GM04503 (cell line): ENCODE results near the gene KLHL1.

Experiments used
- DNase-seq: peaks from one replicate; pipeline ENCODE4 v3.0.0-alpha.2; 2012; ENCODE audit warnings: low read depth

Gene KLHL1

DNA sequence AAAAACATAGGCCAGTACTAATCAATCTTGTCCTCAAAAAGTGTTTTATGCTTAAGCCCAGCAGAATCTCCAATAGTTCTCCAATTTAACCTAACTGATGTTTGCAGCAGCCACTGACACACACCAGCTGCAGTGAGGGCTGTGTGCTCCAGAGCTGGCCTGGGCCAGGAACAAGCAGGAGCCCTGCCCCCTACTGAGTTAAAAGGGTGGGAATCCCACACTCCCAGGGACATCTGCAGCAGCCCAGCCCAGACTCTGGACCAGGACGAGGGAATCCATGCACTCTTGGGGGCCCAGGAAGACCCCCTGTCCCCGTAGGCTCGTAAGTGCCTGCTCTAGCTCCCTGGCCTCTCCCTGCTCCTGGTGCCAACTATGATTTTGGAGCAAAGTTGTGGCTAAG, 92.1 kb downstream of the KLHL1 start:
- DNase-seq: no peak

DNA sequence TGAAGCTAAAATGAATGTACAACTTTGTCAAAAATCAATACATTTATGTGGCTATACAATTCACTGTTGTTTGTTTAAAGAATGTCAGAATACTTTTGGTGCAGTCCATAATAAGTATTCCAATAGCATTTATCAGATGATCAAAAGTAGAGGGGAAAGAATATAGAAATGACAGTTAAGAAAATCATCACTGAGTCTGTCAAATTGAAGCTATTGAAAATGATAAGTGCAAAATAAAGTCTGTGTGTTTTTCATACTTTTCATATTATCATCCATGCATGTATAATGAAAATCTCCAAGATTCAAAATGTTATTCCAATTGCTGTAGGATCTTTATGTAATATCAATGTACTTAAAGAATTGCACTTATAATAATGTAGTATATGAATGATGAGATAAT, 93.9 kb downstream of the KLHL1 start:
- DNase-seq: no peak

DNA sequence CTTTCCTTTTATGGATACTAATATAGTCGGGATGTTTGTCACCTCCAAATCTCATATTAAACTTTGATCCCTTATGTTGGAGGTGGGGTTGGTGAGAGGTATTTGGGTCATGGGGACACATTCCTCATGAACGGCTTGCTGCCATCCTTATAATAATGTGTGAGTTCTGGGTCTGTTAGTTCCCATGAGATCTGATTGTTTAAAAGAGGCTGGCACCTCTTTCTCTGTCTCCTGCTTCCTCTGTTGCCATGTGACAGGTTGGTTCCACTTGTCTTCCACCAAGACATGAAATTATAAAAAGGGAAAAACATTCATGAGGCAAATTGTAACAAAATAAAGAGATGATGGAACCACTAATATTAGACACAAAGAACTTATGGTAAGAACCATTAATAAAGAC, 108.4 kb downstream of the KLHL1 start:
- no peak for DNase-seq

DNA sequence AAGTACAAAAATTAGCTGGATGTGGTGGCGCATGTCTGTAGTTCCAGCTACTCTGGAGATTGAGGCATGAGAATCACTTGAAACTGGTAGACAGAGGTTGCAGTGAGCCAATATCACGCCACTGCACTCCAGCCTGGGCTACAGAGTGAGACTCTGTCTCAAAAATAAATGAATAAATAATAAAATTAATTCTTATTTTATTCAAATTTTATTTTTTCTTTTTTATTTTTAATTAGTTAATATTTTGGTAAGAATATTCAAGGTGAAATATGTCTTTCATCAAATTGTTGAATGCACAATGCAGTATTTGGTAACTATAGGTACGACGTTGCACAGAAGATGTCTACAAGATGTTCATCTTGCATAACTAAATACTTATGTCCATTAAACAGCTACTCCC, 111.2 kb downstream of the KLHL1 start:
- no peak for DNase-seq

DNA sequence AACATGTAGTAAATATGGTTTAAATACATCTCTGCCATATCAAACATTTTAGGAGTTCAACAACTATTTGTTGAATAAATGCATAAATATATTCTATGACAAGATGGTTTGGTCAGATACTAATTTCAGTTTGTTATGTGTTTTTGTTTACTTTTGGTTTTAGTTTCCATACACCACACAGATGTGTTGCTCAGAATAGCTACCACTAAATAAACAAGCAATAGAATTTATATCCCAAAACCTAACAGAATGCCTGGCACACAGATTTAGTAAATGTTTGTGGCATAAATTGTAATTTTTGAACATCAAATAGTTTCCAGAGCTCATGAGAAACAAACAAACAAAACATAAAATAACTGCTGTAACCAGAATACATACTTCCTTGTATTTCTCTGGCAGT, 127.5 kb downstream of the KLHL1 start:
- DNase-seq: no peak

DNA sequence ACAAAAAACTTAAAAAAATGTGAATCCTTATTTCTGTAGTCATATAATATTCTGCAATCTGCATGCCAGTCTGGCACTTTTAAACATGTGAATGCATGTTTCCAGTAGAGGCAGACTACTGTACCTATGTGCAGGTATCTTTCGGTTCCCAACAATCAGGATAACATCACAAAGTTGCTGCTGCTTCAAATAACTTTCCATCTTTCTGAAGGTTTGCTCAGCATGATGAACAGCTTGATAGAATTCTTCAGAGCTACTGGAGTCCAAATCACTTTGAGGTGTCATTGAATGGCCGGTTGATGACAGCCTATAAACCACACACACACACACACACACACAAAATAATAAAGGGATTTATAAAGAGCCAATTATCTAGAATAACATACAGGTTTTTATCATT, 132.8 kb downstream of the KLHL1 start:
- no peak for DNase-seq

DNA sequence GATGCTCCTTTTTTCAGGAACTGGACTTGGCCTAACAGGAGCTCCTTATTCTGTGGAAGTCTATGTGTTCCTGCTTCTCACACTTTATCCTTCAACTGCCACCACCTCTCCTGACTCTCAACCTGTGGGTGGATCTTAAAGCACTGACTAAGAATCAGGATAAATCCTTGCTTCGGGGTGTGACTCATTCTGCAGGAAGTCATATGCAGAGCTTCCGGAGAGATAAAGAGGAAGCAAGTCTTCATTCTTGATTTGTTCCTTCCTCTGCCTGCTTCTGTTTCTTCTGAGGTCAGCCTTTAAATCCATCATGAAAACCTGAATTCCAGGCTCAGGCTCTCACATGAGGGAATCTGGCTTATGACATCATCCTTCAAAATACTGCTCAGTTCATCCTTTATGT, 137.7 kb downstream of the KLHL1 start:
- DNase-seq: no peak

DNA sequence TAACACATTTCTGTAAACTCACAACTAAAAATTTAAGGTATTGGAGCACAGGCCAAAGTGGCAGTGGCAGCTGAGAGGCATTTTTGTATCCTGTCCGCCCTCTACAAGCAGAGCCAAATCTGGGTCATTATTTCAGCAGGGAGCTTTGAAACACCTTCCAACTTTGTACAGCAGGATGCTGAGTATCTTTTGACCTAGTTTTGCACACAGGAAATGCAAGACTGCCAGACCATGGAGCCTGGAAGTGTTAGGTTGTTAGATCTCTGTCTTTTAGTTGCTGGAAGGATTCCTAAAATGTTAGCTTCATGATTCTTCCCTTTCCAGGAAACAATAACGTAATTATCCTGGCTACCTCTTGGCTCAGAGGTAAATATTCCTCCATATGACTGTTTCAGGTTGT, 149.2 kb downstream of the KLHL1 start:
- DNase-seq: no peak

DNA sequence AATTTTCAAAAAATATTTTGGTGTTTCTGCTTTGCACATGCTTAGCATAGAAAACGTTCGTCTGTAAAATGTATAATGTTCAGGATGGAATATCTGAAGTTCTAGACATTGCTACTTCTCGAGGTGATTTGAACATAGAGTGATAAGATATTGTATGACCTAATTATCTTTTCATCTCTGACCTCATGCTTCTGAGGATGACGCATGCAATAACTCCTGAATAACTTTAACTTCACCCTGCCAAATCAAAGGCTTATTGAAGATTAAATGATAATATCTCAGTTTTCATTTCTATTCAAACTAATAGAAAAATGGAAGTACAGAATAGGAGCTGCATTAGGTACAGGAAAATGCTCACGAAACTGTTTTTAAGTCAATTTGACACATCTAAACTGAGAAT, 151.4 kb downstream of the KLHL1 start:
- no peak for DNase-seq

DNA sequence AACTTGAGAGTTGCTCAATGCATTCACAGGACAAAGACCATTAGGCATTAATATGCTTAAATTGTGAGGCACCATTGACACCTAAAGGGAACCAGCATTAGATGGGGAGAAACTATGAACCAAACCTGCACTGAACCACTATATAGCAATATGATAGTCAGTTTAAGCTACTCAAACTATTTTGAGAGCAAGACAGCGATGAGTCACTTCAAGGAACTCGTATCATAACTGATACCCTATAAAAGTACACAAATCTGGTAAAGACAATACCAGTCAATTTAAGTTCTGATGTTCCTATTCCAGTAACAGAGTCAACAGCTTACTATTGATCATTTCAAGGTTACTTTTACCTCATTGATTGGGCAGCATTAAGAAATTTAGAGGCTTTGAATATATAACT, 151.9 kb downstream of the KLHL1 start:
- DNase-seq: no peak

DNA sequence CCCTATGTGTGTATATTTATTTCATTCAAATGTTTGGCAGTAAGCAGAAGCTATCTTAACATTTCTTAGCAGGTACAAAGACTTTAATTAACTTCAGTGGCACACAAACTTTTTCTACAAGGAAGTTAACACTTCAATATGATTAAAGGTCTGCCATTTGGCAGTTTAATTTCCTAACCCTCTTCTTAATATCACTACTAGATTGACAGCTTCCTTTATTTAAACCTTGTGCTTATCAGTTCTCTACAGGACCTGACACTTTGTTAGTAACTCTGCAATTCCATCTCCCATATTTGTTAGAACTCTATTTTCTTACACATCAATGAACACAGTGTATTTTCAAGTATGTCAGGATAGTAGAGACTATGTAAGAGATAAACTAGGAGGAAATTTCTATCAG, 153.0 kb downstream of the KLHL1 start:
- no peak for DNase-seq

DNA sequence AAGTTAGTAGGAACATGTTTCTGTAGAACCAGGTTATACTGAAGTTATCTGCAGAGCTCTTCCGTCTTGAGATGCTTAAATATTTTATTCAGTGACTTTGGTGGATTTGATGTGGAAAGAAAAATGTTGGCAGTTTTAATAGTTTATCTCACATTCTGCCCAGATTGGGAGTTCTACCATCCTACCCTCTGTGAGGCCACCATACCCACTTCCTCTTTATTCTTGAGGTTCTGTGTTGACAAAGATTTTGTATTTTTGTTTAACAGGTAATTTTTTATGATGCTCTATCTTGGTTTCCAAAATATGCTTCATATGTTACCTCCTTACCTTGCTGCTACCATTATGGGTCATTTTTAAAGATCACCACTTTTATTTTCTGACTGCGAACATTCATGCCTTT, 156.8 kb downstream of the KLHL1 start:
- DNase-seq: no peak

DNA sequence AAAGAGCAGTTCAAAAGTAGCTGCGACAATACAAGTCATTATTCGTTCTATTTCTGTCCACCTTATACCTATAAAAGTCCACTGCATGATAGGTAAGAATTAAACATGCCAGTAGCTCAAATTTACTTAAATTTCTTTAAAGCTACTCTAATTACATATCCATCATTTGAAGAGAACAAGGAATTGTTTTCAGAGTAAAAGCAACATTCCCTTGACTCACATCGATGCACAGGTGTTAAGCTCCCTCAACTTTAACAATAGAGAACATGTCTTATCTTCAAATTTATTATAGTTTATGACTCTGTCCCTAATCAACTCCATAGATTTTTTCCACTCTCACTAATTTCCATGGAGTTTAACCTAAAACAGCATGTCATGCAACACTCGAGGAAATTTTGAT, 158.1 kb downstream of the KLHL1 start:
- DNase-seq: no peak

DNA sequence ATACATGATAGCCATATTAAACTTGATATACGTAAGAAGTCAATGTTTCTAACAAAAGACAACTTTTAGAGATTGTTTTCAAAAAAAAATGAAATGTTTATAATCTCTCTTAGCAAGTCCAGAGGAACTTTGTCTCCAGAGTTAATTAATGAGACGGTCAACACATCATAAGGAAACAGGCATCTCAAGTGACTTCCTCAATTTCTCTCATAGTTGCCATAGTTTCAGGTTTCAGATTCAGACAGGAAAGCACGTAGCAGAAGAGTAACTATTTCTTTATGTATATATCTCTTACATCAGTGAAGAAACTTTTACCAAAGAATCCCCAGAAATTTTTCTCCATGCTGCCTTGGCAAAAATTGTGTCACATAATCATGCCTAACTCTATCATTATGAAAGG, 160.2 kb downstream of the KLHL1 start:
- no peak for DNase-seq

DNA sequence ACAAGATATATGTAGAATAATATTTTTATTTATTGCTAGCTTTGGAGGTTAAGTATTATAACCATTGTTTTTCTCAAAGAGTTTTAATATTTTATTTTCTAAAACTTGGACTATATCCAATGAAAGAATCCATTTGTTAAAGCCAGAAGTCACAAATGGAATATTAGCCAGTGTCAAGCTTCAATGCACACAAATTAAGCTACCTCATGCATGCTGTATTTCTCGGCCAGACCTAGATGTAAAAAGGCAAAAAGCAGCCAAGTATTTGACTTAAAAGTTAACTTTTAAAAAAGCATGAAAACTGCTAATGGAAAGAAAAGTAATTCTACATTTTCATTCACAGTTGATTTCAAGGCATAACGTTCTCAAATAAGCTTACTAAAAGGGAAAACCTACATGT, 160.7 kb downstream of the KLHL1 start:
- DNase-seq: no peak

DNA sequence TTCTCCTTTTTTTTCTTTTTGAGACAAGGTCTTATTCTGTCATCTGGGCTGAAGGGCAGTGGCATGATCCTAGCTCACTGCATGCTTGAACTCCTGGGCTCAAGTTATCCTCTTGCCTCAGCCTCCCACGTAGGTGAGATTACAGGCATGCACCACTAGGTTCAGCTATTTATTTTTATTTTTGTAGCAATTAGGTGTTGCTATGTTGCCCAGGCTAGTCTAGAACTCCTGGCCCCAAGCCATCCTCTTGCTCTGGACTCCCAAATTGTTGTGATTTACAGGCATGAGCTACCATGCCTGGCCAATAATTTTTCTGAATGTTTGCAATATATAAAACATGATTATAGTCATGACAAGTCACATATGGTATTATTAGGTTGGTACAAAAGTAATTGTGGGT, 161.7 kb downstream of the KLHL1 start:
- no peak for DNase-seq

DNA sequence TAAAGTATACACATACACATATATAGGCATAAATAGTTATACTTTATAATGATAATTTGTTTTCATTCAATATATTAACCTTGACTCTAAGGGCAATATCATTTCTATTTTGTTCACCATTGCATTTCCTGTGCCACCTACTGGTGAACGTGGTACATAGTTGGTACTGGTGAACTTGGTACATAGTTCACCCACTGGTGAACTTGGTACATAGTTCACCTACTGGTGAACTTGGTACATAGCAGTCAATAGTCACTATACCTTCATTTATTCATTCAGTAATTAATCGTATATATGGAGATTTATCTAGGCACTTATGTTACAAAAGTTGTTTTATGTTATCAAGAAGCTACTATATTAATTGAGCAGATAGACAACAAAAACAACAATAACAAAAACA, 173.2 kb downstream of the KLHL1 start:
- DNase-seq: no peak

DNA sequence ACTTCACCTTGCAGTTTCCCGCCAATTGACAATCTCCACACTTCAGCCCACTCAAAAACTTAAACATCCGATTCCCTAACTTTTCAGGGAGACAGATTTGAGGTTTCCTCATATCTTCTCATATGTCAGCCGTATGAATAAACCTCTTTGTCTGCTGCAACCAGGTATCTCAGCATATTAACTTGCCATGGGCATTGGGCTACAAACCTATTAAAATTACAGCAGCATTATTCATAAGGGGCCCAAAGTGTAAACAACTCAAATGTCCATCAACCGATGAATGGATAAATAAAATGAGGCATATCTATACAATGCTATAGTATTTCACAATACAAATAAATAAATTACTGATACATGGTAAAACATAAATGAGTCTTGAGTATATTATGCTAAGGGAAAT, 180.0 kb downstream of the KLHL1 start:
- DNase-seq: no peak

DNA sequence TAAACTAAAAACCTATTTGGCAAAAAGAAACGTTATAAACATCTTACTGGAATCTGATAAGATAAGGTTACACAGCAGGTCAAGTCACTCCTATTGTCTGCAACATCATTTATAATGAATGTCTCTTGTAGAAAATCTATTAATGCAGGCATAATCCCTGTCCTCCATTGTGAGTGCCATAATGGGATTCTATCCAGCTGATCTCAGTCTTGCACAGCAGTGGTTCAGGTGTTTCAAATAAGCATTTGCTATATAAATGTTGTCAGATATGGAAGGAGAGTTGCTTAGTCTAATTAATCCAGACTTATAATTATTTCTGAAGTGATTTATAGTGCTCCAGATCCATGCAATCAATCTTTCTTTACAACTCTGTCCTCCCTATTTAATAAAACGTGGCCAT, 187.1 kb downstream of the KLHL1 start:
- DNase-seq: no peak

DNA sequence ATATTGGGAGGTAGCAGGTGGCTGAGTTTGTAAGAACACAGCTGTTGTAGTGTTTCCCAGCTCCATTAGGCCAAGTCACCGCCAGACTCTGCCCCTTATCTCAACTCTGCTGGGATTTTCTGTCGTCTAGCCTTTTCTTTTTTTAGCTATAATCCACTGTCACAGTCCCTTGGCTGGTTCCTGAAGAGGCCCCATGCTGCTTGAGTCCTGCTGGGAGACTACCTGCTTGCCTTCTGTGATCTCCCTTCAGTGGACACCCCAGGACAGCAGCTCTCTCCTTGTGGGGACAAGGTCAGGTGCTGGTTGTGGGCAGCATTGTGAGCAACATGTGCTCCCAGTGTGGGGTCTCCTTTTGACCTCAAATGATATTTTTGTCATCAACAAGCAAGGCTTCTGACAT, 195.6 kb downstream of the KLHL1 start:
- DNase-seq: no peak

DNA sequence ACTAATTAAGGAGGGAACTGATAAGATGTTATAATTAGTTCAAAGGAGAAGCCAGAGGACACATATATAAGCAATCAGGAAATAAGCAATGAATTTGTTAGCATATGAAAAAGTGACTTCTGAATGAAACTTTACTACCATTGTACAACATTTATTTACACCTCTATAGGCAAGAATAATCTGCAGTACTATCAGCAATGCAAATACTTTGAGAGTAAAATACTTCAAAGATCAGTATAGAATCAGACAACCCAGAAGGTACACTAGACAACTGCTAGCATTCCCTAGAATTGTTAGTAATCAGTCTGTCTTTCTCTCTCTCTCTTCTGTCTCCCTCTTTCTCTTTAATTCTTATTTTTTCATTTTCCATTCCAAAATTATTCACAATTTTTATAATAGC, 197.5 kb downstream of the KLHL1 start:
- DNase-seq: no peak

DNA sequence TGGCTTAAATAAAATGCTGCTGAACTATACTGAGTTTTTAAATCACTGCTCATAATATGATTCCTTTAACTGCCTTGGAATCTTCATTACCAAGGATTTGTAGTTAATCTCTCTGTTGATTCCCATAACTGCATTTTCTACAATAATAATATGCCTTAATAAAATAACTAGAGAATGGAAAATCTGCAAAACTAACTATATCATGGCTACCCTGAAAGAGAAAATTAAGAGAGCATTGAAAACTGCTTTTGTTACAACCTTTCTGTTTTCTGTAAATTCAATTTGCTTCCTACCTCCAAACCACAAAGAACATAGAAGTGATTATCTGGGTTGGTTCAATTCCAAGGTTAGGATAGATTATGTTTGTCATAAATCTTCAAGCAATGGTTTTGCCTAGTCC, 203.5 kb downstream of the KLHL1 start:
- no peak for DNase-seq

DNA sequence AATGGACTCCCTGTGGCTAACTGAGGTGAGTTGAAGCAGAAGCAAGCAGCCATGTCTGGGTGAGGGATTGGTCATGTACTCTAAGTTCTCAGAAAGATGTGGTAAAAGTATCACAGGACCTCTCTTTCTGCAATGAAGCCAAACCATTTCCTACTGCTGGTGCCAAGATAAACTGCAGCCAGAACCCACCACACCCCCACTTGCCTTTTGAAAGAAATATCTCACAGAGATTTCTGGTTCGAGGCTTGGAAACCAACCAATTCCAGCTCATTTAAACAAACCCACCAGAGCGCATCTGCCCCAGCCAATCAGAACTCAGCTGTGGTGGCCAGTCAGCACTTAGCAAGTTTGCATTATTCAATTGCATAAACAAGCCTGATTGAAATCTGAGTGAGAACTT, 205.2 kb downstream of the KLHL1 start:
- no peak for DNase-seq

DNA sequence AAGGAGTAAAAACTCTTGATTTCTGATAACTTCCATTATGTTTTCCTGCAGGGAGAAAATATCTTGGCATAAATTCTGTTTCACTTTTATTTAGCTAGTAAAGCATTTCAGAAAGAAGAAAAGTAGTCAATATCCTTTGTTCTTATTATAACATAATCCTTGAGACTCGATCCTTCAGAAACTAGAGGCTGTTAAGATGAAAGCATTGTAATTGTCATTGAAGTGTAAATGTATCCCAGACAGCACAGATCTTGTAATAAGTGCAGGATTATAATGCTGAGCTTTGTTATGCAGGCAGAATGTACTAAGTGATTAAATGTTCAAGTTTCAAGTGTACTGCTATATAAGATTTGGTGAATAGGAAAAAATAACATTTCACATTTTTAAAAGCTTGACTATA, 225.8 kb downstream of the KLHL1 start:
- DNase-seq: no peak

DNA sequence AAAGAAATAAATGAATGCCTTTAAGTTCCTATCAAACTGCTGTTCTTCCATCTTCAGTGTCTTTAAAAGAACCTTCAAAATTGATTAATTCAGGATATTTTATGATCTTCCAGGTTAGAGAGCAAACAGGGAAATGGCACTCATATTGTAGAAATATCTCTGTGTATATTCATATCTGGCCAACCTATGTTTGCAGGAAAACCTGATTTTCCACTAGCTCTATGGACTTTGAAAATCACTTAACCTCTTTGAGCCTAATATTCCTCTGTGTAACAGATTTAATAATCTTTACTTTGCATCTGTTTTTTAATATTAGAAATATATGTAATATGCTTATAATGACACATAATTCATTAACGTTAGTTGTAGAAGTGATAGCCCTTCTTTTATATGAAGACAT, 228.3 kb downstream of the KLHL1 start:
- DNase-seq: no peak
